GM18868 (cell line): Measurements from ENCODE around the gene PSMB10.
A peak's percentile ranks its signal among the peaks of the same experiment; 100 is the strongest.
"Not testable (repeated sequence)": the region's sequence is repeated elsewhere in the genome, so short reads cannot be mapped to it uniquely, and the experiment has no call there.

Experiments
- ATAC-seq: cut with Tn5 transposase; IDR thresholded peaks from one replicate; pipeline ENCODE4 v1.9.1; 2021; ENCODE audit warnings: mild to moderate bottlenecking, moderate library complexity; ENCODE audit not compliant: unreplicated experiment

Gene PSMB10

GRCh38 chr16:67943256-67943618 lies 6.6 kb upstream of the PSMB10 start:
- ATAC-seq = no peak

GRCh38 chr16:67942510-67943255 lies 6.0 kb upstream of the PSMB10 start:
- ATAC-seq = no peak

GRCh38 chr16:67942200-67942509 lies 5.5 kb upstream of the PSMB10 start:
- ATAC-seq = no peak

GRCh38 chr16:67941469-67942199 lies 5.0 kb upstream of the PSMB10 start:
- ATAC-seq = no peak

- ATAC-seq = no peak
These were observed 3.9 kb upstream of the PSMB10 start for GRCh38 chr16:67940446-67941089.

- no peak for ATAC-seq
These were observed 3.1 kb upstream of the PSMB10 start for GRCh38 chr16:67939507-67940445.

GRCh38 chr16:67937713-67938112 lies 1.1 kb upstream of the PSMB10 start:
- not testable (repeated sequence) for ATAC-seq

GRCh38 chr16:67936880-67937605 lies 393 bp upstream of the PSMB10 start:
- peak; percentile 63 for ATAC-seq

- ATAC-seq = peak; percentile 92
These were observed 1.1 kb downstream of the PSMB10 start for GRCh38 chr16:67935402-67936123.

GRCh38 chr16:67935101-67935401 lies 1.6 kb downstream of the PSMB10 start:
- ATAC-seq = no peak

GRCh38 chr16:67934306-67935100 lies 2.1 kb downstream of the PSMB10 start:
- ATAC-seq = no peak

GRCh38 chr16:67933805-67934204 lies 2.8 kb downstream of the PSMB10 start:
- ATAC-seq = no peak

GRCh38 chr16:67932462-67932840 lies 4.2 kb downstream of the PSMB10 start:
- no peak for ATAC-seq

- ATAC-seq = no peak
These were observed 4.8 kb downstream of the PSMB10 start, which contains the start of gene CTRL for GRCh38 chr16:67931712-67932461. Gene CTRL, minus strand, starts transcription at chr16:67931862. Its CDS starts 10 bp downstream, at chr16:67931852.

- ATAC-seq = no peak
These were observed 5.9 kb downstream of the PSMB10 start for GRCh38 chr16:67930678-67931211.

GRCh38 chr16:67930191-67930590 lies 6.5 kb downstream of the PSMB10 start:
- no peak for ATAC-seq

GRCh38 chr16:67928561-67929364 lies 7.9 kb downstream of the PSMB10 start:
- ATAC-seq = no peak
